Measurements from ENCODE around the gene KRTAP4-4.
"Not testable (repeated sequence)": the region's sequence is repeated elsewhere in the genome, so short reads cannot be mapped to it uniquely, and the experiment has no call there.

Gene KRTAP4-4

GRCh38 chr17:41145261-41145660 is 15.3 kb downstream of the KRTAP4-4 start:
- DNase-seq (ENCODE audit: low spot score): no peak
- TF ChIP-seq CTCF (IDR thresholded peaks at IDR 0.05; ENCODE audit: extremely low read depth, missing control alignments): no peak

- TF ChIP-seq CTCF (IDR thresholded peaks at IDR 0.05; ENCODE audit: extremely low read depth, missing control alignments): no peak
- no peak for DNase-seq (ENCODE audit: low spot score)
Observed at GRCh38 chr17:41144846-41145245, 15.7 kb downstream of the KRTAP4-4 start.

- TF ChIP-seq CTCF (IDR thresholded peaks at IDR 0.05; ENCODE audit: extremely low read depth, missing control alignments): no peak
- no peak for DNase-seq (ENCODE audit: low spot score)
Observed at GRCh38 chr17:41141361-41141760, 19.2 kb downstream of the KRTAP4-4 start.

- no peak for TF ChIP-seq CTCF (IDR thresholded peaks at IDR 0.05; ENCODE audit: extremely low read depth, missing control alignments)
- DNase-seq (ENCODE audit: low spot score): no peak
Observed at GRCh38 chr17:41140360-41141131, 20.0 kb downstream of the KRTAP4-4 start, which contains the start of gene KRTAP4-6. KRTAP4-6 (minus strand) TSS chr17:41140544; CDS start chr17:41140487, 57 bp downstream.

GRCh38 chr17:41139865-41140264 is 20.7 kb downstream of the KRTAP4-4 start:
- DNase-seq (ENCODE audit: low spot score): not testable (repeated sequence)

GRCh38 chr17:41133880-41134735 is 26.4 kb downstream of the KRTAP4-4 start:
- TF ChIP-seq CTCF (IDR thresholded peaks at IDR 0.05; ENCODE audit: extremely low read depth, missing control alignments): no peak
- no peak for DNase-seq (ENCODE audit: low spot score)

GRCh38 chr17:41131979-41132378 is 28.6 kb downstream of the KRTAP4-4 start:
- peak; percentile 25 for DNase-seq (ENCODE audit: low spot score)
- no peak for TF ChIP-seq CTCF (IDR thresholded peaks at IDR 0.05; ENCODE audit: extremely low read depth, missing control alignments)

Measured in GM20000 (cell line).